Midbrain (tissue), 1 donor: ENCODE data around the gene TRIM28.
"Not testable (repeated sequence)": the region's sequence is repeated elsewhere in the genome, so short reads cannot be mapped to it uniquely, and the experiment has no call there.

Experiments
- DNase-seq: peaks from one replicate; lab custom pipeline; 2025; lab: John Stamatoyannopoulos, UW

Gene TRIM28

DNA sequence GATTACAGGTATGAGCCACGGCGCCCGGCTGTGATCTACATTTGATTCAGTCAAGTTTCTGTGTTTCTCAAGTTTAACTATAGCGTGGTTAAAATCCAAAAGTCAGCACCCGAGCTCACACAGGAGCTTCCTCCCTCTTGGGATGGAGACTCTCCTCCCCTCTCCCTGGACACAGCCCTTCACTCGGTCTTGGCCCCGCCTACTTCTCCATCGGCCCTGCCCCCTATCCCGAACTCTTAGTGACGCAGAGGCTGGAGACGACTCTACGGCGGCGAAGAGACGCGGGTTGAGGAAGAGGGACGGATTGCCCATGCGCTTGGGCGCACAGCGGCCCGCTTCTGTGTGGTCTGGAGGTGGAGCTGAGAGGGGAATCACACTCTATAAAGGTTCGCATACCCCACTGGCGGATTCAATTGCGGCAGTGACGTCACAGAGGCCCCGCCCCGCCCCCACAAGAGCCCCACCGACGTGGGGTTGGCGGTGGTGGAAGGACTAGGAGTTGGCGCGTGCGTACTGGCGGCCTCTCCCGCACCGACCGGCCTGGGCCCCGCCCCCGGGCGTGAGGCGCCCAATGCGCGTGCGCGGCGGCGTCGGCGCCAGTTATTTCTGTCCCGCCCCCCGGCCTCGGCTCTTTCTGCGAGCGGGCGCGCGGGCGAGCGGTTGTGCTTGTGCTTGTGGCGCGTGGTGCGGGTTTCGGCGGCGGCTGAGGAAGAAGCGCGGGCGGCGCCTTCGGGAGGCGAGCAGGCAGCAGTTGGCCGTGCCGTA is at the start of gene TRIM28:
TRIM28 (plus strand) TSS at position 239 of the 765 bp plus-strand sequence. CDS start 694 bp downstream, outside the sequence.
- no peak for DNase-seq

- DNase-seq = no peak
Measured at GRCh38 chr19:58497634-58498170, 46.2 kb upstream of the TRIM28 start.

DNA sequence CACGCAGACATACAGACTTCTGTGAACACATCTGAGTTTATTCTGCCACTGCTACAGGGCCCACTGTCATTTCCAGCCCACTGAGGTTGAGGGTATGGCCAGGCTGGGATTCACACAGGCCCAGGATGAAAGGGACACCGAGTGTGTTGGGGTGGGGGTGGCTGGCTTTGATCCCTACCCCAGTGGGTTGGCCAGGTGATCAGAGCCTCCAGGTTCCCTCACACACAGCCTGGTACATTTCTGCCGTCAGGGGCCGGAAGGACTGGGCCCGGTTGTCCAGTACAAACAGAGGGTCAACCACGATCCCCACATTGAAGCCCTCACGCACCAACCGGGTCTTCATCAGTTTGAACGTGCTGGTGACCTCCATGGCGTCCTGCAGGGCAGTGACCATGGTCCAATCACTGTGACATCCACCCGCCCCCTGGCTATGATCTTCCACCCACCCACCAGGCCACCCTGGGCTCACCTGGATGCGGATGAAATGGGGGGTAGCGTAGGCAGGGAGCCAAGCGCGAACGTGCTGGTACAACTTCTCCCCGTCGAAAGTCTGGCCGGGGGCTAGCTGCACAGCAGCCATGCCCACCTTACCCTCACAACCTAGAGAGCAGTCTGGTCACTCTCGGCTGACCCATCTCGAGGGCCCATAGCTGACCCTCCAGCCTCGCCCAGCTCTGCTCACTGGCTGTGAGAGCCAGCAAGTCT is 45.4 kb upstream of the TRIM28 start:
- DNase-seq = no peak

DNA sequence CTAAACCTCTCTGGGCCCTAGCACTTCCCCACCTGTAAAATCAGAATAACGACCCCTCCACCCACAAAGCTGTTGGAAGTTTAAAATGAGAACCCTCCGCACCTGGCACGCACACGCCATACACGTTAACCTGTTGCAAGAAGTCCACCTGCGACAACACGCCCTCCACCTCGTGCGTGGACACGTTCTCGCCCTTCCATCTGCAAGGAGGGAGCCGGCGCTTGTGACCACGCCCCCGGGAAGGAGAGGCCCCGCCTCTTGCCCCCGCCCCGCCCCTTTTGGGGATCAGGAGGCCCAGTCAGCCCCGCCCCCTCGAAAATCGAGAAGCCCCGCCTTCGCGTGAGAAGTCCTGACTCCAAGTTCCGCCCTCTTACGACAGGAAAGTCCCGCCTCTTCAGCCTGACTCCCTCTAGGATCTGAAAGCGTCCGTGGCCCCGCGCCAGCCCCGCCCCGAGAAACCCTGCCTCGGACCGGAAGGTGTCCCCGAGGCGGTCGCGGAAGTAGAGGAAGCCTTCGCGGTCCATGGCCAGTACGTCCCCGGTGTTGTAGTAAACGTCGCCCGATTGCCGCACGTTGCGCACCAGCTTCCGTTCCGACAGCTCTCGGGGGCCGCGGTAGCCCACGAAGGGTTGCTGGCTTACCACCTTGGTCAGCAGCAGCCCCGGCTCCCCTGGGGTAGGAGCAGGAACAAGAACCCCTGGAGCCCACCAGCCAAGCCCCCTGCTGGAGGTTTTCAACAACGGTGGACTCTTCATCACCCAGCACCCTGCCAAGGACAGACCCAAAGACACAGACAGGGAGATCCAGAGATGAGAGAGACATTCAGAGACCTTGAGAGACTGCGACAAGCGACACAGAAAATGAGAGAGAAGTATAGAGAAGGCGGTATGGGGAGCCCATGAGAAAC is 44.6 kb upstream of the TRIM28 start:
- DNase-seq = peak; percentile 99

DNA sequence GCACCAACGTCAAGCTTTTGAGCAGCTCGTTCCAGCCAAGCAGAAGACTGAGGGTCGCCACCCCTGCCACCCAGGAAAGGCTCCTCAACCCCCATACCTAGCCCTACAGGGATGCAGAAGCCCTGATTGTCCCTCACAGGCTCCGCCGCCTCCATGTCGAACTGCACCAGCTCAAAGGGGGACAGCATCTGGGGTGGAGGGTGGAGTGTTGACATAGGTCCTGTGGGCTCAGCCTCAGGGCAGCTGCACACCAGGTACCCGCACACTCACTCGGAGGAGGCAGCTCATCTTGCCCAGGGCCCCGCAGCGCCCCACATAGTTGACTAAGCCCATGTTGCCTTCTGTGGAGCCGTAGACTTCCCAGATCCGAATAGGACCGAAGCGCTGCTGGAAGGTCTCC is 43.6 kb upstream of the TRIM28 start:
- no peak for DNase-seq

DNA sequence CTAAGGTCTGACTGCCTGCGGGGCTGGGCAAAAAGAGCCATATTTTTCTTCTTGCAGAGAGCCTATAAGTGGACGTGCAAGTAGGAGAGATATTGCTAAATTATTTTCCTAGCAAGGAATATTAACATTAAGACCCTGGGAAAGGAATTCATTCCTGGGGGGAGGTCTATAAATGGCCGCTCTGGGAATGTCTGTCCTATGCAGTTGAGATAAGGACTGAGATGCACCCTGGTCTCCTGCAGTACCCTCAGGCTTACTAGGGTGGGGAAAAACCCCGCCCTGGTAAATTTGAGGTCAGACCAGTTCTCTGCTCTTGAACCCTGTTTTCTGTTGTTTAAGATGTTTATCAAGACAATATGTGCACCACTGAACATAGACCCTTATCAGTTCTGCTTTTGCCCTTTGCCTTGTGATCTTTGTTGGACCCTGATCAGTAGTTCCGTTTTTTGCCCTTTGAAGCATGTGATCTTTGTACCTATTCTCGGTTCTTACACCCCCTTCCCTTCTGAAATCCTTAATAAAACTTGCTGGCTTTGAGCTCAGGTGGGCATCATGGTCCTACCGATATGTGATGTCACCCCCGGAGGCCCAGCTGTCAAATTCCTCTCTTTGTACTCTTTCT is 36.2 kb upstream of the TRIM28 start:
- DNase-seq = not testable (repeated sequence)

- DNase-seq = no peak
Measured at GRCh38 chr19:58509731-58510083, 34.2 kb upstream of the TRIM28 start.

DNA sequence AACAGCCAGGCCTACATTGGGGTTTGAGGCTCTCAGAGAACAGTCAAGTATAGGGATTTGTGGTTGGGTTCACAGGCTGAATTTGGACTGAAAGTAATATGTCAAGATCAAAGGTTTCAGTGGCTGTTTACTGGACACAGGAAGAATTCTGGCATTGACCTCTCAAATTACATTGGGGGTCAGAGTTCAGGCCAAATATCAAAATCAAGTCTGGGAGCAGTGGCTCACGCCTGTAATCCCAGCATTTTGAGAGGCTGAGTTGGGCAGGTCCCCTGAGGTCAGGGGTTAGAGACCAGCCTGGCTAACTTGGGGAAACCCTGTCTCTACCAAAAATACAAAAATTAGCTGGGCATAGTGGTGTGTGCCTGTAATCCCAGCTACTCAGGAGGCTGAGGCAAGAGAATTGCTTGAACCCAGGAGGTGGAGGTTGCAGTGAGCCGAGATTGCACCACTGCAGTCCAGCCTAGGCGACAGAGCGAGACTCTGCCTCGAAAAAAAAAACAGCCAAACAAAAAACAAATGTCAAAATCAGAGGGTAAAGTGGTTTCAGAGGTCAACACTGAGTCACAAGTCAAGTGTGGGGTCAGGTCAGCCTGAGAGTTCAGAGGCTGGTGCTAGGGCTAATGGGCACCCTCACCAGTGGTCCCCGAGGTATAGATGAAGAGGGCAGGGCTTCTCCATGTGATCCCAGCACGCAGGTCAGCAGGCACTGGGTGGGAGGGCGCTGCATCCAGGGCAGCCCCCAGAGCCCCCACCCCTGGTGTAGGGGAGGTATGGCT is 33.6 kb upstream of the TRIM28 start:
- no peak for DNase-seq

DNA sequence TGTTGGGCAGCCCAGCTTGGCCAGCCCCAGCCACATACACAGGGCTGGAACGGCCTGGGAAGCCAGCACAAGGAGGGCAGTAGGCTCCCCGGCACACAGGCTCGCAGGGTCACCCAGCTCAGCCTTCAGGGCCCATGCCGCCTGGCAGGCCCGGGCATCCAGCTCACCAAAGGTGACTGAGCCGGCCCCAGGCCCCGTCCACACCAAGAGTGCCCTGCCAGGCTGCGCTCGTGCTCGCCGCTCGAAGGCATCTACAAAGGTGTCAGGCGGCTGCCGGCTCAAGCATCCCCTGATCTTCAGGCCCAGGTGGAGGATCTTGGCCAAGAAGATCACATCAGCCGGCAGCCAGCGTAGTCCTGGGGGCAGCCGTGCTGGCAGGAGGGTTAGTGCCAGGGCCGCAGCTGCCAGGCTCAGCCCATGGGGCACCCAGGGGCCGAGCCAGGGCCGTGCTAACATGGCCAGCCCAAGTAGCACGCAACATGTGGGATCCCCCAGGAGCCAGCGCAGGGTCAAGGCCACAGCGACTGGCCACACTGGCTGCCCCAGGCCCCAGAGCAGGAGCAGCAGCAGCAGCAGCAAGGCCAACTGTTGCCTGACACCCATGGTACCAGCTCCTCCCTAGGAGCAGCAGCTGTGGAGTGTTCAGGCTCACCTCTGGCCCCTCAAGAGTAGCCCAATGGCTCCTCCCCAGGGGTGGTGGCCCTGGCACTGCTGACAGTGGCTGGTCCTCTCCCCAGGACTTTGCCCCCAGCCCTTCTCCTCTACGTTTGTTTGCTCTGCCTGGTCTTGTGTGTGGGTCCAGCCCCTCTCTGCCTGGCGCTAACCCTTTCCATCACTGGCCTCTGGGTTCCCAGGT is 32.3 kb upstream of the TRIM28 start, which contains the start of gene SLC27A5:
SLC27A5 (minus strand) TSS at position 640 of the 856 bp plus-strand sequence; CDS start at position 603, 37 bp downstream.
- DNase-seq = no peak

- DNase-seq = no peak
Measured at GRCh38 chr19:58513213-58513693, 30.6 kb upstream of the TRIM28 start.

DNA sequence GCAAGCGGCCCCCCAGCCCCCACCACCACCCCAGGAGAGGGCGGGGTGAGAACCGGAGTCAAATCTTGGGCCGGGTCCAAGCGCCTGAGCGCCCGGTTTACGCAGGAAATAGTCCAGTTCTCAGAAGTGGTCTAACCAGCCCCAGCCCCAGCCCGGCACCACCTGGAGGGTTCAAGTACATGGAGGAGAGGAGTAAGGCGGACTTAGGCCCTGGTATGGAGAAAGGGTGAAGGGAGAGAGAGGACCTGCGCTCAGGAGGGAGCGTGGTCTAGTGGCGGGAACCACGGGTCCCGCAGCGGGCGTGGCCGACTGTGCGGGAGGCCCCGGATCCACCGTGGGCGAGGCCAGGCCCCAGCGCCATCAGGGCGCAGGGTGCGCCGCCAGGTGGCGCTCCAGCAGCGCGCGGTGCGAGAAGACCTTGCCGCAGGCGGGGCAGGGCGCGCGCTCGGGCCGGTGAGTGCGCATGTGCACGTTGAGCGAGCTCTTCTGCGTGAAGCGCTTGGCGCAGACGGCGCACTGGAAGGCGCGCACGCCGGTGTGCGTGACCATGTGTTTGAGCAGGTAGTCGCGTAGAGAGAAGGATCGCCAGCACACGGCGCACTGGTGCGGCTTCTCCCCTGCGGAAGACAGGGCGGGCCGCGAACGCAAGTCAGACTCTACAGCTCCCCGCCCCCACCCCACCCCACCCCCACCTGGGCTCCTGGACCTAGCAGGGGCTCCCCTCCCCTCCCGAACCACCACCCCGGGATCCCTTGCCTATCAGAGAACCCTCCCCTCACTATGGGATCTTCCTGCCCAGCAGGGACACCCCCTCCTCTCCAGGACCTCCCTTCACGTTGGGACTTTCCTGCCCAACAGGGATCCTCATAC is 29.9 kb upstream of the TRIM28 start:
- peak; percentile 84 for DNase-seq

- no peak for DNase-seq
Measured at GRCh38 chr19:58514564-58515022, 29.3 kb upstream of the TRIM28 start.

- no peak for DNase-seq
Measured at GRCh38 chr19:58515259-58515658, 28.6 kb upstream of the TRIM28 start.

- DNase-seq = no peak
Measured at GRCh38 chr19:58516246-58516836, 27.5 kb upstream of the TRIM28 start.

DNA sequence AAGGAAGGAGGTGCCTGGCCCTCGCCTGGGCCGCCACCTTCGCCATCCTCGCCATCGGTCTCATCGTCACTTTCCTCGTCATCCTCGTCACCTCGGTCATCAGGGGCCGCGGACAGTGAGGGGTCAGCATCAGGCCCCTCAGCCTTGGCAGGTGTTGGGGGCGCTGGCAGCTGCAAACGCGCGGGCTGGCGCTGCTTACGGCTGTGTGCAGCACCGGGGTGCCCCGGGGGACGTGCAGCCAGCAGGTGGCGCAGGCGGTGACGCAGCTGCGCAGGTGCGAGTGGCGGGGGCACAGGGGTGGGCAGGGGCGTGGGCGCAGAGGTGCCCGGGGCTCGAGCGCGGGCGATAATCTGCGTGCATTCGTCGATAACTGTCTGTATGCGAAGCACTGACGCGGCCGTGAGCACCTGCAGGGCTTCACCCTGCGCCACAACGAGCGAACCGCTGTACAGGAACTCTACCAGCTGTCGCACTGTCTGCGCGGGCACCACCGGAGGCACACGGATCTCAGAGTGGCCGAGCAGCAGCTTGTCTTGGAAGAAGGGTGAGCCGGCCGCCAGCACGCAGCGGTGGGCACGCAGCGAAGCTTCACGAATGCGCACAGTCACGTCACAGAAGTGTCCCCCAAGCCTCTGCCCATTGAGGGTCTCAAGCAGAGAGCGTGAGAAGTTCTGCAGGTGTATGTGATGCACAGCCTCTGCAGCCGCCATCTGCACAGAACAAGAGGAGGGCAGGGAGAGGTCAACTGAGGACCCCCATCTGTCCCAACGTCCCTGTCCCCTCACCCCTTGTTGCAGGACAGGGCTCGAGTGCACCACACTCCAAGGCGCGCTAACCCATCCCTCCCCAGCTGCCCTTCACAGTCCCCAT is 26.7 kb upstream of the TRIM28 start:
- DNase-seq = no peak

GRCh38 chr19:58518256-58519086 is 25.4 kb upstream of the TRIM28 start:
- no peak for DNase-seq

GRCh38 chr19:58519087-58519354 is 24.8 kb upstream of the TRIM28 start:
- DNase-seq = peak; percentile 30
